Glutamatergic neuron (in vitro differentiated cells): ENCODE data around the gene SIN3B. TPM values are rescaled to one million over a fixed set of nuclear protein-coding genes. Genes with fewer than 3 reads are reported as not detected.

ENCODE experiments used
- DNase-seq: peaks from one replicate; pipeline ENCODE4 v3.0.0; 2022
- H3K27ac Mint-ChIP-seq: one replicate; pipeline ENCODE4 v1.8.0; 2020; ENCODE audit warnings: mild to moderate bottlenecking, mixed read lengths, inconsistent platforms; ENCODE audit not compliant: unreplicated experiment
- H3K27me3 Mint-ChIP-seq: one replicate; pipeline ENCODE4 v1.8.0; 2020; ENCODE audit warnings: mild to moderate bottlenecking, moderate library complexity, mixed read lengths, inconsistent platforms; ENCODE audit not compliant: unreplicated experiment
- H3K36me3 Mint-ChIP-seq: one replicate; pipeline ENCODE4 v1.8.0; 2020; ENCODE audit warnings: mild to moderate bottlenecking, mixed read lengths, inconsistent platforms; ENCODE audit not compliant: unreplicated experiment
- H3K4me1 Mint-ChIP-seq: one replicate; pipeline ENCODE4 v1.8.0; 2020; ENCODE audit warnings: mild to moderate bottlenecking, low read depth, mixed read lengths, inconsistent platforms; ENCODE audit not compliant: unreplicated experiment
- H3K4me3 Mint-ChIP-seq: one replicate; pipeline ENCODE4 v1.8.0; 2020; ENCODE audit warnings: mild to moderate bottlenecking, mixed read lengths, inconsistent platforms; ENCODE audit not compliant: unreplicated experiment
- H3K9me3 Mint-ChIP-seq: one replicate; pipeline ENCODE4 v1.8.0; 2020; ENCODE audit warnings: mild to moderate bottlenecking, moderate library complexity, mixed read lengths, inconsistent platforms; ENCODE audit not compliant: unreplicated experiment
- CTCF ChIP-seq: fragments of 200-600 bp; sonication (generic); IDR thresholded peaks from one replicate; pipeline ENCODE4 v1.5.0; 2021; ENCODE audit not compliant: partially characterized antibody, unreplicated experiment
- total RNA-seq: library from RNA; stranded (reverse); fragmentation: NEBNext Ultra II Directional; extraction: Animal tissue kit (Norgen Biotek cat#: 25700); gene quantifications from one replicate; pipeline ENCODE4 v1.2.1, GENCODE V29; 2021; ENCODE audit not compliant: unreplicated experiment

The SIN3B gene
- total RNA-seq, 1 donor from 2014 or later: 97.9 TPM

- Mint-ChIP-seq H3K27ac (no peak overlapping the region), H3K27me3 (peaks cover 8% of the 10 kb centered on the region), H3K36me3 (peaks cover 17% of the 10 kb centered on the region), H3K9me3 (peaks cover 19% of the 10 kb centered on the region), H3K4me1 (peaks cover 5% of the 10 kb centered on the region), H3K4me3 (no peak overlapping the region)
- no peak for TF ChIP-seq CTCF
- DNase-seq: no peak
Measured at GRCh38 chr19:16877581-16877980, 48.4 kb downstream of the SIN3B start.

GRCh38 chr19:16878181-16878965, 49.2 kb downstream of the SIN3B start:
- H3K9me3 Mint-ChIP-seq: peaks cover 21% of the 10 kb centered on the region
- no peak for DNase-seq
- no peak overlapping the region for H3K4me3 Mint-ChIP-seq
- H3K36me3 Mint-ChIP-seq: peaks cover 17% of the 10 kb centered on the region
- no peak for TF ChIP-seq CTCF
- peaks cover 8% of the 10 kb centered on the region for H3K27me3 Mint-ChIP-seq
- peaks cover 5% of the 10 kb centered on the region for H3K4me1 Mint-ChIP-seq
- H3K27ac Mint-ChIP-seq: no peak overlapping the region

- no peak for TF ChIP-seq CTCF
- Mint-ChIP-seq H3K27me3 (peaks cover 2% of the 10 kb centered on the region), H3K4me1 (no peaks in the 10 kb centered on the region), H3K4me3 (no peak overlapping the region), H3K36me3 (peaks cover 6% of the 10 kb centered on the region), H3K9me3 (peaks cover 15% of the 10 kb centered on the region), H3K27ac (no peak overlapping the region)
- no peak for DNase-seq
Measured at GRCh38 chr19:16880884-16881554, 51.8 kb downstream of the SIN3B start.

- Mint-ChIP-seq H3K4me3 (no peak overlapping the region), H3K27ac (no peak overlapping the region), H3K27me3 (peaks cover 2% of the 10 kb centered on the region), H3K4me1 (peaks cover under 1% of the 10 kb centered on the region), H3K9me3 (peaks cover 15% of the 10 kb centered on the region), H3K36me3 (peaks cover 6% of the 10 kb centered on the region)
- no peak for TF ChIP-seq CTCF
- no peak for DNase-seq
Measured at GRCh38 chr19:16882146-16882545, 52.9 kb downstream of the SIN3B start.

GRCh38 chr19:16883522-16883921, 54.3 kb downstream of the SIN3B start:
- H3K9me3 Mint-ChIP-seq: peaks cover 15% of the 10 kb centered on the region
- DNase-seq: no peak
- peaks cover 6% of the 10 kb centered on the region for H3K36me3 Mint-ChIP-seq
- peaks cover 2% of the 10 kb centered on the region for H3K27me3 Mint-ChIP-seq
- no peak for TF ChIP-seq CTCF
- H3K4me3 Mint-ChIP-seq: no peak overlapping the region
- no peak overlapping the region for H3K27ac Mint-ChIP-seq
- peaks cover 3% of the 10 kb centered on the region for H3K4me1 Mint-ChIP-seq
